Tibial artery (tissue), 4 donors: ENCODE measurements around the gene APPBP2.
"Not testable (repeated sequence)": the region's sequence is repeated elsewhere in the genome, so short reads cannot be mapped to it uniquely, and the experiment has no call there.

Source experiments
- DNase-seq, 2 donors: peaks; one replicate each; pipeline ENCODE4 v3.0.0-alpha.2; 2019
- H3K27ac ChIP-seq, 2 donors: fragments of 200-600 bp; sonication (generic) in 1 of 2; 1 replicate in 1 of 2; 2 replicates in 1 of 2; pipeline ENCODE4 v1.5.1; 2018 to 2019; ENCODE audit warnings: mild to moderate bottlenecking in 1 of 2
- H3K27me3 ChIP-seq, 2 donors: fragments of 200-600 bp; sonication (generic) in 1 of 2; one replicate each; pipeline versions ENCODE4 v1.5.1 to v1.6.0; 2016 to 2019
- H3K36me3 ChIP-seq, 3 donors: fragments of 200-600 bp; sonication (generic) in 2 of 3; one replicate each; pipeline ENCODE4 v1.5.1; 2016 to 2019; ENCODE audit warnings: mild to moderate bottlenecking in 2 of 3
- H3K4me1 ChIP-seq, 4 donors: fragments of 200-600 bp; sonication (generic) in 2 of 4; 1 replicate in 3 of 4; 2 replicates in 1 of 4; pipeline ENCODE4 v1.5.1; 2016 to 2019
- H3K4me3 ChIP-seq, 2 donors: fragments of 200-600 bp; sonication (generic) in 1 of 2; 1 replicate in 1 of 2; 2 replicates in 1 of 2; pipeline ENCODE4 v1.5.1; 2018 to 2019; ENCODE audit warnings: mild to moderate bottlenecking in 2 of 2
- H3K9me3 ChIP-seq, 3 donors: fragments of 200-600 bp; sonication (generic) in 1 of 3; one replicate each; pipeline ENCODE4 v1.5.1; 2016 to 2019
- CTCF ChIP-seq, 2 experiments: fragments of 200-600 bp in 1 of 2; fragments of 450-650 bp in 1 of 2; IDR thresholded peaks; one replicate each; pipeline ENCODE4 v1.5.1; 2017 to 2019; ENCODE audit warnings: antibody characterized with exemption in 2 of 2, mild to moderate bottlenecking in 1 of 2, moderate library complexity in 1 of 2
- intact Hi-C: fragments of 100-400 bp; cut with DNase I; formaldehyde crosslinking; loops from one replicate; pipeline ENCODE4 v1.15.0; 2023; ENCODE audit warnings: low total_unique reads

APPBP2 gene

DNA sequence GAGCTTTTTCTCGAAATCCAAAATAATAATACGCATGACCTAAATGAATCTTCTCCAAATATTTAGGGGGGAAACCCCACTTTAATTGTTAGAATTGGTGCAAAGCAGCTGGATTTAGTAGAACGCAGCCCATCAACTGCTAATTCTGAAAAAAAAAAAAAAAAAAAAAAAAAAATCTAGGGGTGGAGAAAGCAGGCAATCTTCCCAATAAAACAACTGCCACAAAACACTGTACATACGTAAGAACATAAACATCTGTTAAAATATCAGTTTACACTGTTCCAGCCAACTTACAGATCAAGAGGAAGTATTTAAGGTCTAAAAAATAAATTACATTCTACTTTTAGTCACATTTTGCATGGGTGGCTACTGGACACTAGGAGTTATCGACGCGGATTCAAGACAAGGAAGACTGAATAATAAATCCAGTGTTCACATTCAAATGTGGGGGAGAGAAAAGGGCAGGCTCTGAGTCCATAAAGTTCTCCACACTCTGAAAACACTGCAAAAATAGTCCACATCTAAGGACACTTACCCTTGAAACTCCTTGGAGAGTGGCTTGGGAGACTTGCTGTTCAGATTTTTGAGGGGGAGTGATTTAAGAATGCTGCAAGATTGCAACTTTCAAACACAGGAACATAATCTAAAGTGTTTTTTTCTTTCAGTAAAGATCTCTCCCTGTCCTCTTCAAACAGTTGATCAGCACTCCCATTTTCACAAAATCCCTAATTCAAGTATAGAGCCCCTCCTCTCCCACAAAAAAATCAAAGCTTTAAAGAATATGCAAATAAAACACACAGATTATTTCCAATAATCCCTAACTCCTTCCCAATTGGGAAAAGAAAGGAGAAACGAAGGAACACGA is 1.3 kb downstream of the APPBP2 start:
- Histone ChIP-seq H3K9me3 (no peaks in the 10 kb centered on the region), H3K36me3 (peaks cover 0 to 6% (median 0%) of the 10 kb centered on the region in 3 donors), H3K4me1 (peaks cover 0 to 46% (median 19%) of the 10 kb centered on the region in 4 donors), H3K4me3 (peak overlapping the region; percentile 85 to 86), H3K27ac (peak overlapping the region; percentile 98 to 99), H3K27me3 (no peaks in the 10 kb centered on the region)
- DNase-seq: no peak
- TF ChIP-seq CTCF (IDR thresholded peaks at IDR 0.05): no peak
- intact Hi-C loops: loop anchor here (10.0 kb wide), 1 partner anchor 70 kb away; no protein-coding TSS in a partner anchor

- DNase-seq: no peak
- intact Hi-C loops: loop anchor here (10.0 kb wide), 1 partner anchor 71 kb away; no protein-coding TSS in a partner anchor
- Histone ChIP-seq H3K4me3 (peak overlapping the region; percentile 85 to 86), H3K27ac (peak overlapping the region in 1 of 2 donors; percentile 98), H3K36me3 (peaks cover 5 to 14% (median 6%) of the 10 kb centered on the region in 3 donors), H3K27me3 (no peaks in the 10 kb centered on the region), H3K4me1 (peaks cover 0 to 53% (median 19%) of the 10 kb centered on the region in 4 donors), H3K9me3 (no peaks in the 10 kb centered on the region)
- TF ChIP-seq CTCF (IDR thresholded peaks at IDR 0.05): no peak
Observed at GRCh38 chr17:60523822-60524221, 2.2 kb downstream of the APPBP2 start.

- Histone ChIP-seq H3K4me1 (peaks cover 0 to 57% (median 22%) of the 10 kb centered on the region in 4 donors), H3K4me3 (no peak overlapping the region), H3K36me3 (peaks cover 5 to 16% (median 6%) of the 10 kb centered on the region in 3 donors), H3K27ac (peak overlapping the region in 1 of 2 donors; percentile 98), H3K9me3 (no peaks in the 10 kb centered on the region), H3K27me3 (no peaks in the 10 kb centered on the region)
- no peak for DNase-seq
- TF ChIP-seq CTCF (IDR thresholded peaks at IDR 0.05): no peak
- intact Hi-C loops: loop anchor here (10.0 kb wide), 1 partner anchor 72 kb away; no protein-coding TSS in a partner anchor
Observed at GRCh38 chr17:60522889-60523626, 3.0 kb downstream of the APPBP2 start.

- DNase-seq: no peak
- Histone ChIP-seq H3K4me3 (no peak overlapping the region), H3K36me3 (peaks cover 6 to 16% (median 8%) of the 10 kb centered on the region in 3 donors), H3K27ac (no peak overlapping the region), H3K27me3 (no peaks in the 10 kb centered on the region), H3K4me1 (peaks cover 0 to 56% (median 23%) of the 10 kb centered on the region in 4 donors), H3K9me3 (no peaks in the 10 kb centered on the region)
- TF ChIP-seq CTCF (IDR thresholded peaks at IDR 0.05): no peak
- intact Hi-C loops: loop anchor here (10.0 kb wide), 1 partner anchor 75 kb away; no protein-coding TSS in a partner anchor
Observed at GRCh38 chr17:60519795-60520194, 6.2 kb downstream of the APPBP2 start.

DNA sequence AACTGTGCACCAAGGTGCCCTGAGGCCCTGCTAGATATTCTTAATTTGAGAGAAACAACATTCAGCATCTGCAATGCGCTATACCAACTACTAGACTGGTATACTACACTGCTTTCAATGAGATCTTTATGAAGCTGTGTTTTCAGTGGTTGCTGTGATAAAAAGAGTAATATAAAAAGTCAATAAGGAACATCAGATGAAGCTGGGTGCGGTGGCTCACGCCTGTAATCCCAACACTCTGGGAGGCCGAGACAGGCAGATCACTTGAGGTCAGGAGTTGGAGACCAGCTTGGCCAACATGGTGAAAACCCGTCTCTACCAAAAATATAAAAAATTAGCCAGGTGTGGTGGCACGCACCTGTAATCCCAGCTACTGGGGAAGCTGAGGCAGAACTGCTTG is 10.4 kb downstream of the APPBP2 start:
- intact Hi-C loops, H3K4me3 ChIP-seq, DNase-seq, H3K27ac ChIP-seq, H3K27me3 ChIP-seq, H3K9me3 ChIP-seq: not testable (repeated sequence)
- Histone ChIP-seq H3K36me3 (peaks cover 6 to 22% (median 19%) of the 10 kb centered on the region in 3 donors), H3K4me1 (peaks cover 0 to 15% (median 4%) of the 10 kb centered on the region in 4 donors)

- H3K27me3 ChIP-seq, H3K4me3 ChIP-seq, H3K27ac ChIP-seq, H3K9me3 ChIP-seq, intact Hi-C loops, DNase-seq: not testable (repeated sequence)
- peaks cover 6 to 21% (median 19%) of the 10 kb centered on the region in 3 donors for H3K36me3 ChIP-seq
- peaks cover 0 to 15% (median 4%) of the 10 kb centered on the region in 4 donors for H3K4me1 ChIP-seq
Observed at GRCh38 chr17:60515199-60515598, 10.8 kb downstream of the APPBP2 start.
